IMR-90 (cell line): ENCODE measurements around the gene HEYL.

Source experiments
- CHD1 ChIP-seq: IDR thresholded peaks from 2 replicates; pipeline ENCODE4 v1.6.1; 2012; ENCODE audit warnings: low read depth, low read length, improper control_type of control experiment
- POLR2A ChIP-seq: IDR thresholded peaks from 2 replicates; pipeline ENCODE4 v1.6.1; 2012; ENCODE audit warnings: mild to moderate bottlenecking, low read depth, low read length
- TF ChIP-seq, protein P1 (sequence below): conservative IDR thresholded peaks from 2 replicates; pipeline ENCODE4 v1.5.1; 2012; ENCODE audit warnings: mild to moderate bottlenecking, low read depth, low read length, improper control_type of control experiment

DNA sequence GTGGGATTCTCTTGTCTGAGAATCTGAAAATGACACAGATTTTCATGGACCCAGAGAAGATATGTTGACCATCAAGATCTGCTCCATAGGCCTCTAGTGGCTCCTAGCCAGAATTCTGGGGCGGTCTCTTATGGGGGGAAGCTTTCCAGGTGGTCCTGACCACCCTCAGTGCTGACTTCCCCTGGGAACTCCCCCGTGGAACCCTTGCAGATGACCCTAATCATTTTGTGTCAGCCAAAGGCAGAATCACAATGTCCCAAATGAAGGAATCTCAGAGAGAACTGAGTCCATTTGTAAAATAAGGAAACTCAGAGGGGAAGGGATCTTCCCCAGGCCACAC, 3.6 kb downstream of the HEYL start:
- TF ChIP-seq, protein P1, sequence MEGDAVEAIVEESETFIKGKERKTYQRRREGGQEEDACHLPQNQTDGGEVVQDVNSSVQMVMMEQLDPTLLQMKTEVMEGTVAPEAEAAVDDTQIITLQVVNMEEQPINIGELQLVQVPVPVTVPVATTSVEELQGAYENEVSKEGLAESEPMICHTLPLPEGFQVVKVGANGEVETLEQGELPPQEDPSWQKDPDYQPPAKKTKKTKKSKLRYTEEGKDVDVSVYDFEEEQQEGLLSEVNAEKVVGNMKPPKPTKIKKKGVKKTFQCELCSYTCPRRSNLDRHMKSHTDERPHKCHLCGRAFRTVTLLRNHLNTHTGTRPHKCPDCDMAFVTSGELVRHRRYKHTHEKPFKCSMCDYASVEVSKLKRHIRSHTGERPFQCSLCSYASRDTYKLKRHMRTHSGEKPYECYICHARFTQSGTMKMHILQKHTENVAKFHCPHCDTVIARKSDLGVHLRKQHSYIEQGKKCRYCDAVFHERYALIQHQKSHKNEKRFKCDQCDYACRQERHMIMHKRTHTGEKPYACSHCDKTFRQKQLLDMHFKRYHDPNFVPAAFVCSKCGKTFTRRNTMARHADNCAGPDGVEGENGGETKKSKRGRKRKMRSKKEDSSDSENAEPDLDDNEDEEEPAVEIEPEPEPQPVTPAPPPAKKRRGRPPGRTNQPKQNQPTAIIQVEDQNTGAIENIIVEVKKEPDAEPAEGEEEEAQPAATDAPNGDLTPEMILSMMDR, result no peak
- TF ChIP-seq CHD1 (no peak), POLR2A (no peak)
